ENCODE results near the gene VWA8. TPM values are rescaled to one million over a fixed set of nuclear protein-coding genes. Genes with fewer than 3 reads are reported as not detected.

The VWA8 gene
- total and polyA plus RNA-seq, 2 of the 13 experiments (the other 11 are each of a cell fraction or from before 2014, with no cell fraction given), result 9.1 to 17.3 TPM

GRCh38 chr13:41558781-41559560 is 401.9 kb downstream of the VWA8 start (continued):
- 0 out of 2 replicates have a peak, but pooled peaks have one; percentile 40 for TF ChIP-seq SOX5 (CRISPR knock-in tag; IDR thresholded peaks at IDR 0.05; ENCODE audit: borderline replicate concordance)
- no peak for TF ChIP-seq ARHGAP35 (CRISPR knock-in tag; IDR thresholded peaks at IDR 0.05; ENCODE audit: borderline replicate concordance)
- TF ChIP-seq ZNF644 (CRISPR knock-in tag; IDR thresholded peaks at IDR 0.05; ENCODE audit: low read depth), result peak; percentile 31; the same call in 1 of the 2 replicates
- TF ChIP-seq RARA (CRISPR knock-in tag; IDR thresholded peaks at IDR 0.05), result peak; percentile 26; the same call in 1 of the 2 replicates
- TF ChIP-seq ZFX (CRISPR knock-in tag; IDR thresholded peaks at IDR 0.05; ENCODE audit: low read depth), result peak; percentile 19; the same call in 1 of the 2 replicates
- no peak for TF ChIP-seq TEAD3 (CRISPR knock-in tag; optimal IDR thresholded peaks at IDR 0.05; ENCODE audit: borderline replicate concordance)
- TF ChIP-seq, protein P1, sequence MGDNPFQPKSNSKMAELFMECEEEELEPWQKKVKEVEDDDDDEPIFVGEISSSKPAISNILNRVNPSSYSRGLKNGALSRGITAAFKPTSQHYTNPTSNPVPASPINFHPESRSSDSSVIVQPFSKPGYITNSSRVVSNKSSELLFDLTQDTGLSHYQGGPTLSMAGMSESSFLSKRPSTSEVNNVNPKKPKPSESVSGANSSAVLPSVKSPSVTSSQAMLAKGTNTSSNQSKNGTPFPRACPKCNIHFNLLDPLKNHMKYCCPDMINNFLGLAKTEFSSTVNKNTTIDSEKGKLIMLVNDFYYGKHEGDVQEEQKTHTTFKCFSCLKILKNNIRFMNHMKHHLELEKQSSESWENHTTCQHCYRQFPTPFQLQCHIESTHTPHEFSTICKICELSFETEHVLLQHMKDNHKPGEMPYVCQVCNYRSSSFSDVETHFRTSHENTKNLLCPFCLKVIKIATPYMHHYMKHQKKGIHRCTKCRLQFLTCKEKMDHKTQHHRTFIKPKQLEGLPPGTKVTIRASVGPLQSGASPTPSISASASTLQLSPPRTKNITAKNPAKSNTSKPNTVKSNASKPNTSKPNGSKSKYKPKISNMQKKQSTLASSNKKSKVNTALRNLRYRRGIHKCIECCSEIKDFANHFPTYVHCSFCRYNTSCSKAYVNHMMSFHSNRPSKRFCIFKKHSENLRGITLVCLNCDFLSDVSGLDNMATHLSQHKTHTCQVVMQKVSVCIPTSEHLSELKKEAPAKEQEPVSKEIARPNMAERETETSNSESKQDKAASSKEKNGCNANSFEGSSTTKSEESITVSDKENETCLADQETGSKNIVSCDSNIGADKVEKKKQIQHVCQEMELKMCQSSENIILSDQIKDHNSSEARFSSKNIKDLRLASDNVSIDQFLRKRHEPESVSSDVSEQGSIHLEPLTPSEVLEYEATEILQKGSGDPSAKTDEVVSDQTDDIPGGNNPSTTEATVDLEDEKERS (CRISPR knock-in tag; IDR thresholded peaks at IDR 0.05), result no peak

DNA sequence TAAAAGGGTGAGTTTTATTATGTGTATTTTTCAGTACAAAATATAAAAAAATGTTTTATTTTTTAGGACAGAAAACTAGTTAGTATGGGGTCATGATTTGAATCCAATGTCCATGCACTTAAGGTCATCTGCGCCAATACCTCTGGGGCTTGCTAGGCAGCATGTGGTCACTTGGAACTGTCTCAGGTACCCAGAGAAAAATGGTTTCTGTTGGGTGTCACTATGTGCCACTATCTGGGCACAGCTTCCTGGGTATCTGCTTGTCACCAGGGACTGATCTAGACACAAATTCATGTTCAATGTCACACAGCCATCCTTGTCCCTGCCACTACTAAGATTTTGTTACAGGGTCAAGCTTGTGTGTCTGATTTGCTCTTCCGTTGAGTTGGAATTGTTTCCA is 403.2 kb downstream of the VWA8 start:
- peaks cover 35% of the 10 kb centered on the region for H3K4me1 ChIP-seq (ENCODE audit: insufficient read depth, low read length)
- H4K20me1 ChIP-seq (ENCODE audit: insufficient read depth, low read length), result no peaks in the 10 kb centered on the region
- H3K9me3 ChIP-seq (ENCODE audit: low read length), result no peaks in the 10 kb centered on the region
- BruUV-seq (replicated peaks), result no TSS peak
- in situ Hi-C loops (cut with HindIII; ENCODE audit: extremely low pct_ligation_motif_present, low pct_unique_long_range_greater_than_20kb), result no loop called here
- no peaks in the 10 kb centered on the region for H3K36me3 ChIP-seq (replicated peaks in 1 of 2; ENCODE audit: control insufficient read depth in 1 of 2, insufficient read depth in 2 of 2, low read length in 2 of 2)
- WGBS (ENCODE audit: low lambda C conversion rate), result 73% methylated on average over 2 of the region's 2 CpGs
- DNase-seq (ENCODE audit: low spot score) (no peak), ATAC-seq (no peak), FAIRE-seq (no peak)
- ChIA-PET POLR2A (no interaction called here), CTCF (ENCODE audit: low intra/inter-chr PET ratio, low total read pairs) (no interaction called here)
- H2AFZ ChIP-seq (ENCODE audit: low read length), result no peak overlapping the region
- H3K27ac ChIP-seq (ENCODE audit: extremely low read length, insufficient read depth, low read length), result no peak overlapping the region
- H3K4me2 ChIP-seq (ENCODE audit: low read depth, low read length), result no peak overlapping the region
- no peaks in the 10 kb centered on the region for H3K27me3 ChIP-seq (ENCODE audit: control insufficient read depth in 1 of 2, insufficient read depth in 2 of 2, low read length in 2 of 2)
- H3K4me3 ChIP-seq (replicated peaks in 1 of 3; ENCODE audit: insufficient read depth in 1 of 3, low read depth in 2 of 3, low read length in 3 of 3), result no peak overlapping the region
- no peak overlapping the region for H3K9ac ChIP-seq (ENCODE audit: insufficient read depth, low read depth, low read length)
- no peaks in the 10 kb centered on the region for H3K79me2 ChIP-seq (ENCODE audit: insufficient read depth, low read length)
- TF ChIP-seq, protein P2, sequence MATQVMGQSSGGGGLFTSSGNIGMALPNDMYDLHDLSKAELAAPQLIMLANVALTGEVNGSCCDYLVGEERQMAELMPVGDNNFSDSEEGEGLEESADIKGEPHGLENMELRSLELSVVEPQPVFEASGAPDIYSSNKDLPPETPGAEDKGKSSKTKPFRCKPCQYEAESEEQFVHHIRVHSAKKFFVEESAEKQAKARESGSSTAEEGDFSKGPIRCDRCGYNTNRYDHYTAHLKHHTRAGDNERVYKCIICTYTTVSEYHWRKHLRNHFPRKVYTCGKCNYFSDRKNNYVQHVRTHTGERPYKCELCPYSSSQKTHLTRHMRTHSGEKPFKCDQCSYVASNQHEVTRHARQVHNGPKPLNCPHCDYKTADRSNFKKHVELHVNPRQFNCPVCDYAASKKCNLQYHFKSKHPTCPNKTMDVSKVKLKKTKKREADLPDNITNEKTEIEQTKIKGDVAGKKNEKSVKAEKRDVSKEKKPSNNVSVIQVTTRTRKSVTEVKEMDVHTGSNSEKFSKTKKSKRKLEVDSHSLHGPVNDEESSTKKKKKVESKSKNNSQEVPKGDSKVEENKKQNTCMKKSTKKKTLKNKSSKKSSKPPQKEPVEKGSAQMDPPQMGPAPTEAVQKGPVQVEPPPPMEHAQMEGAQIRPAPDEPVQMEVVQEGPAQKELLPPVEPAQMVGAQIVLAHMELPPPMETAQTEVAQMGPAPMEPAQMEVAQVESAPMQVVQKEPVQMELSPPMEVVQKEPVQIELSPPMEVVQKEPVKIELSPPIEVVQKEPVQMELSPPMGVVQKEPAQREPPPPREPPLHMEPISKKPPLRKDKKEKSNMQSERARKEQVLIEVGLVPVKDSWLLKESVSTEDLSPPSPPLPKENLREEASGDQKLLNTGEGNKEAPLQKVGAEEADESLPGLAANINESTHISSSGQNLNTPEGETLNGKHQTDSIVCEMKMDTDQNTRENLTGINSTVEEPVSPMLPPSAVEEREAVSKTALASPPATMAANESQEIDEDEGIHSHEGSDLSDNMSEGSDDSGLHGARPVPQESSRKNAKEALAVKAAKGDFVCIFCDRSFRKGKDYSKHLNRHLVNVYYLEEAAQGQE (IDR thresholded peaks at IDR 0.05; ENCODE audit: borderline replicate concordance in 1 of 2, low read depth in 1 of 2, low read length in 2 of 2), result peak in 1 of 2 experiments; percentile 22; a peak in 1 of 4 replicates
- TF ChIP-seq MEIS1 (CRISPR knock-in tag; IDR thresholded peaks at IDR 0.05; ENCODE audit: borderline replicate concordance), result no peak
- intact Hi-C loops (cut with micrococcal nuclease; ENCODE audit: unreplicated experiment), result no loop called here
